PC-9 (cell line): ENCODE measurements around the gene TRMT1.

Source experiments
- CTCF ChIP-seq: fragments of 200-600 bp; sonication (generic); conservative IDR thresholded peaks from 2 replicates; pipeline ENCODE4 v1.6.1; 2017; ENCODE audit warnings: mixed run types, antibody characterized with exemption, mild to moderate bottlenecking, moderate library complexity
- EZH2 ChIP-seq: fragments of 200-600 bp; sonication (generic); IDR thresholded peaks from 2 replicates; pipeline ENCODE4 v1.8.0; 2017; ENCODE audit warnings: antibody characterized with exemption, low read depth

DNA sequence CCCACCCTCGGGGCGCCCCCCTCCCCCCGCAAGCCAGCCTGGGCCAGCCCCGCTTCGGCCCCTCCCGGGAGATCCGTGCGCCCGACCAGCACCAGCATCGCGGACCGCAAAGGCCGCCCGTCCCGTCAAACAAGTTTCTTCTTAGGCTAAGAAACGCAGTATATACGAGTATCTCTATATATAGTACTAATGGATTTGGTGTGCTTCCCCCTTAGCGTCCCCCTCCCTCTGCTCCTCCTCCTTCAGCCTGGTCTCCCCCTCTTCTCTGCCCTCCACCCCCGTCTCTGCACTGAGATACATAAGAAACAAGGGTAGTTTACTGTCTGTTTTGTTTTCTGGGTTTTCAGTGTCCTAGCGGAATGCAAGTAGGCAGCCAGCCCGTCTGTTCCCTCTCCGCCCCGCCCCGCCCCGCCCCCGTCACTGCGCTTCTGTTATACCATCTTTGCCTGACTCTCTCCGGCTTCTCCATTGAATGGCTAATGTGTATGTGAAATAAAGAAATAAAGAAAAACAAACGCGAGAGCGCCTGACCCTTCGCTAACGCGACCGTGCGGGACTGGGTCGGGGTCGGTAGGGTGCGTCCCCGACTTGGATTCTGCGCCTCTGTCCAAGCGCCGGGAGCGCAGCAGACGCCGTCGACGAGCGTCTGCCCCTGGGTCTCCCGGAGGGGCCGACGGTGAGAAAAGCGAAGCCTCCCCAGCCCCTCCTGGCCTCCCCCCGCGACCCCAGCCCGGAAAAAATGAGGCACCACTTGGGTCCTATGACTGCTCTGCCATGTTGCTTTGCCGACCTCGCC, 18.1 kb downstream of the TRMT1 start:
- TF ChIP-seq CTCF: no peak
- TF ChIP-seq EZH2: no peak
